Gastrocnemius medialis (tissue), 4 donors: ENCODE results near the gene ZNF3.

ENCODE experiments used
- CTCF ChIP-seq, 5 experiments: fragments of 450-650 bp in 3 of 5; fragments of 200-600 bp in 2 of 5; sonication (generic) in 2 of 5; IDR thresholded peaks in 4 of 5; conservative IDR thresholded peaks in 1 of 5; 1 replicate in 4 of 5; 2 replicates in 1 of 5; pipeline ENCODE4 v1.5.1; 2016 to 2019; ENCODE audit warnings: antibody characterized with exemption in 5 of 5, mild to moderate bottlenecking in 3 of 5, moderate library complexity in 3 of 5
- POLR2A ChIP-seq, 2 donors: fragments of 450-650 bp; IDR thresholded peaks; one replicate each; pipeline ENCODE4 v1.6.1; 2017; ENCODE audit warnings: antibody characterized with exemption in 2 of 2, mild to moderate bottlenecking in 2 of 2, moderate library complexity in 2 of 2

- no peak for TF ChIP-seq CTCF (IDR thresholded peaks at IDR 0.05 in 4 of 5, conservative IDR thresholded peaks at IDR 0.05 in 1 of 5)
- no peak for TF ChIP-seq POLR2A (IDR thresholded peaks at IDR 0.05)
Measured at GRCh38 chr7:100021297-100021696, 60.2 kb downstream of the ZNF3 start.
